ENCODE results near the gene SLC17A6. TPM values are rescaled to one million over a fixed set of nuclear protein-coding genes. Genes with fewer than 3 reads are reported as not detected.

SLC17A6 gene
- total RNA-seq, 2 experiments from 2014 or later = not detected

- Mint-ChIP-seq H3K27me3 (peaks cover 61% of the 10 kb centered on the region), H3K36me3 (no peaks in the 10 kb centered on the region), H3K27ac (no peak overlapping the region), H3K4me3 (no peak overlapping the region), H3K9me3 (no peaks in the 10 kb centered on the region), H3K4me1 (ENCODE audit: low read depth) (peaks cover 11% of the 10 kb centered on the region)
- DNase-seq = no peak
- ChIA-PET CTCF (no interaction called here), POLR2A (no interaction called here)
- intact Hi-C loops (cut with micrococcal nuclease) = no loop called here
Measured at GRCh38 chr11:22343032-22343324, 4.8 kb downstream of the SLC17A6 start.

- no peaks in the 10 kb centered on the region for H3K9me3 Mint-ChIP-seq
- ChIA-PET CTCF (no interaction called here), POLR2A (no interaction called here)
- no peak overlapping the region for H3K4me3 Mint-ChIP-seq
- H3K27me3 Mint-ChIP-seq = peaks cover 56% of the 10 kb centered on the region
- no peaks in the 10 kb centered on the region for H3K36me3 Mint-ChIP-seq
- no peak overlapping the region for H3K27ac Mint-ChIP-seq
- peaks cover 8% of the 10 kb centered on the region for H3K4me1 Mint-ChIP-seq (ENCODE audit: low read depth)
- intact Hi-C loops (cut with micrococcal nuclease) = no loop called here
- no peak for DNase-seq
Measured at GRCh38 chr11:22343371-22344032, 5.3 kb downstream of the SLC17A6 start.

- H3K27ac Mint-ChIP-seq = no peak overlapping the region
- H3K9me3 Mint-ChIP-seq = no peaks in the 10 kb centered on the region
- peaks cover 8% of the 10 kb centered on the region for H3K4me1 Mint-ChIP-seq (ENCODE audit: low read depth)
- ChIA-PET CTCF (no interaction called here), POLR2A (no interaction called here)
- intact Hi-C loops (cut with micrococcal nuclease) = no loop called here
- no peak for DNase-seq
- H3K4me3 Mint-ChIP-seq = no peak overlapping the region
- H3K27me3 Mint-ChIP-seq = peaks cover 53% of the 10 kb centered on the region
- H3K36me3 Mint-ChIP-seq = no peaks in the 10 kb centered on the region
Measured at GRCh38 chr11:22344081-22344480, 5.9 kb downstream of the SLC17A6 start.

- H3K36me3 Mint-ChIP-seq = no peaks in the 10 kb centered on the region
- no peaks in the 10 kb centered on the region for H3K9me3 Mint-ChIP-seq
- H3K4me3 Mint-ChIP-seq = no peak overlapping the region
- POLR2A ChIA-PET = no interaction called here
- intact Hi-C loops (cut with micrococcal nuclease) = no loop called here
- H3K4me1 Mint-ChIP-seq (ENCODE audit: low read depth) = peaks cover 3% of the 10 kb centered on the region
- CTCF ChIA-PET = no interaction called here
- no peak for DNase-seq
- no peak overlapping the region for H3K27ac Mint-ChIP-seq
- peaks cover 36% of the 10 kb centered on the region for H3K27me3 Mint-ChIP-seq
Measured at GRCh38 chr11:22346282-22346681, 8.1 kb downstream of the SLC17A6 start.

- ChIA-PET POLR2A (no interaction called here), CTCF (interaction anchor here (0.7 kb wide), 1 partner anchor 482 kb away, joined by 3 read pairs; no protein-coding TSS in a partner anchor)
- intact Hi-C loops (cut with micrococcal nuclease) = no loop called here
- DNase-seq = no peak
- Mint-ChIP-seq H3K4me3 (no peak overlapping the region), H3K36me3 (no peaks in the 10 kb centered on the region), H3K4me1 (ENCODE audit: low read depth) (peaks cover 3% of the 10 kb centered on the region), H3K27me3 (peaks cover 23% of the 10 kb centered on the region), H3K27ac (no peak overlapping the region), H3K9me3 (no peaks in the 10 kb centered on the region)
Measured at GRCh38 chr11:22347857-22348487, 9.8 kb downstream of the SLC17A6 start.

- Mint-ChIP-seq H3K27me3 (peaks cover 11% of the 10 kb centered on the region), H3K9me3 (no peaks in the 10 kb centered on the region), H3K27ac (no peak overlapping the region), H3K4me1 (ENCODE audit: low read depth) (no peaks in the 10 kb centered on the region), H3K4me3 (no peak overlapping the region), H3K36me3 (no peaks in the 10 kb centered on the region)
- no peak for DNase-seq
- POLR2A ChIA-PET = no interaction called here
- CTCF ChIA-PET = no interaction called here
- intact Hi-C loops (cut with micrococcal nuclease) = no loop called here
Measured at GRCh38 chr11:22349491-22349890, 11.3 kb downstream of the SLC17A6 start.

- ChIA-PET POLR2A (no interaction called here), CTCF (no interaction called here)
- no peak for DNase-seq
- Mint-ChIP-seq H3K27ac (no peak overlapping the region), H3K4me1 (ENCODE audit: low read depth) (no peaks in the 10 kb centered on the region), H3K9me3 (no peaks in the 10 kb centered on the region), H3K27me3 (peaks cover 8% of the 10 kb centered on the region), H3K36me3 (no peaks in the 10 kb centered on the region), H3K4me3 (no peak overlapping the region)
- intact Hi-C loops (cut with micrococcal nuclease) = no loop called here
Measured at GRCh38 chr11:22359295-22359694, 21.1 kb downstream of the SLC17A6 start.

GRCh38 chr11:22371160-22371559 is 33.0 kb downstream of the SLC17A6 start:
- Mint-ChIP-seq H3K36me3 (no peaks in the 10 kb centered on the region), H3K9me3 (no peaks in the 10 kb centered on the region), H3K27me3 (peaks cover 2% of the 10 kb centered on the region), H3K27ac (no peak overlapping the region), H3K4me1 (ENCODE audit: low read depth) (no peaks in the 10 kb centered on the region), H3K4me3 (no peak overlapping the region)
- intact Hi-C loops (cut with micrococcal nuclease) = no loop called here
- POLR2A ChIA-PET = no interaction called here
- CTCF ChIA-PET = interaction anchor here (1.3 kb wide), 1 partner anchor 416 kb away, joined by 3 read pairs; no protein-coding TSS in a partner anchor
- no peak for DNase-seq

- DNase-seq = no peak
- Mint-ChIP-seq H3K27me3 (peaks cover 2% of the 10 kb centered on the region), H3K9me3 (no peaks in the 10 kb centered on the region), H3K4me3 (no peak overlapping the region), H3K4me1 (ENCODE audit: low read depth) (no peaks in the 10 kb centered on the region), H3K27ac (no peak overlapping the region), H3K36me3 (no peaks in the 10 kb centered on the region)
- ChIA-PET CTCF (no interaction called here), POLR2A (no interaction called here)
- intact Hi-C loops (cut with micrococcal nuclease) = no loop called here
Measured at GRCh38 chr11:22387126-22387525, 48.9 kb downstream of the SLC17A6 start.

GRCh38 chr11:22389526-22390282 is 51.5 kb downstream of the SLC17A6 start:
- POLR2A ChIA-PET = no interaction called here
- CTCF ChIA-PET = no interaction called here
- Mint-ChIP-seq H3K27ac (no peak overlapping the region), H3K9me3 (no peaks in the 10 kb centered on the region), H3K4me3 (no peak overlapping the region), H3K4me1 (ENCODE audit: low read depth) (no peaks in the 10 kb centered on the region), H3K27me3 (peaks cover 2% of the 10 kb centered on the region), H3K36me3 (no peaks in the 10 kb centered on the region)
- intact Hi-C loops (cut with micrococcal nuclease) = no loop called here
- no peak for DNase-seq

- peaks cover 2% of the 10 kb centered on the region for H3K27me3 Mint-ChIP-seq
- ChIA-PET CTCF (no interaction called here), POLR2A (no interaction called here)
- H3K4me3 Mint-ChIP-seq = no peak overlapping the region
- no peak overlapping the region for H3K27ac Mint-ChIP-seq
- intact Hi-C loops (cut with micrococcal nuclease) = no loop called here
- DNase-seq = no peak
- H3K9me3 Mint-ChIP-seq = no peaks in the 10 kb centered on the region
- no peaks in the 10 kb centered on the region for H3K4me1 Mint-ChIP-seq (ENCODE audit: low read depth)
- no peaks in the 10 kb centered on the region for H3K36me3 Mint-ChIP-seq
Measured at GRCh38 chr11:22390283-22390655, 52.1 kb downstream of the SLC17A6 start.

GRCh38 chr11:22392561-22392960 is 54.4 kb downstream of the SLC17A6 start:
- intact Hi-C loops (cut with micrococcal nuclease) = no loop called here
- no peaks in the 10 kb centered on the region for H3K36me3 Mint-ChIP-seq
- DNase-seq = no peak
- H3K4me1 Mint-ChIP-seq (ENCODE audit: low read depth) = no peaks in the 10 kb centered on the region
- ChIA-PET POLR2A (no interaction called here), CTCF (no interaction called here)
- no peaks in the 10 kb centered on the region for H3K9me3 Mint-ChIP-seq
- H3K4me3 Mint-ChIP-seq = no peak overlapping the region
- H3K27ac Mint-ChIP-seq = no peak overlapping the region
- H3K27me3 Mint-ChIP-seq = peaks cover 2% of the 10 kb centered on the region

- Mint-ChIP-seq H3K9me3 (no peaks in the 10 kb centered on the region), H3K36me3 (no peaks in the 10 kb centered on the region), H3K27me3 (no peaks in the 10 kb centered on the region), H3K4me3 (no peak overlapping the region), H3K27ac (no peak overlapping the region), H3K4me1 (ENCODE audit: low read depth) (no peaks in the 10 kb centered on the region)
- CTCF ChIA-PET = no interaction called here
- DNase-seq = no peak
- POLR2A ChIA-PET = no interaction called here
- intact Hi-C loops (cut with micrococcal nuclease) = no loop called here
Measured at GRCh38 chr11:22405377-22405776, 67.2 kb downstream of the SLC17A6 start.

Data from activated CD4-positive, alpha-beta memory T cell treated with anti-CD3 and anti-CD28 coated beads for 36 hours (primary cell).